ENCODE data around the gene SLC35E4. TPM values are rescaled to one million over a fixed set of nuclear protein-coding genes. Genes with fewer than 3 reads are reported as not detected.
A peak's percentile ranks its signal among the peaks of the same experiment; 100 is the strongest.

Gene SLC35E4
- total RNA-seq, 1 donor from 2014 or later, result 5.0 TPM

DNA sequence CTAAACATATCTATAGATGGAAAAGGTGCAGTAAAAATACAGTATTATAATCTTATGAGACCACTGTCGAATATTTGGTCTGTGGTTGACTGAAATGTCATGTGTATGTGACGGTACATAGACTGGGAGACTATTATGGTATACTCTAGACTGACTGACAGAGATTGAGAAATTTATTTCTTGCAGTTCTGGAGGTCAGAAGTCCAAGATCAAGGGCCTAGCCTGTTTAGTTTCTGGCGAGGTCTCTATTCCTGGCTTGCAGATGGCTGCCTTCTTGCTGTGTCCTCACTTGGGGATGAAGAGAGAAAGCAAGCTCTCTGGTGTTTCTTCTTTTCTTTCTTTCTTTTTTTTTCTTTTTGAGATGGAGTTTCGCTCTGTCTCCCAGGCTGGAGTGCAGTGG is 51.8 kb downstream of the SLC35E4 start:
- Mint-ChIP-seq H3K36me3 (ENCODE audit: unreplicated experiment) (no peaks in the 10 kb centered on the region), H3K9me3 (ENCODE audit: unreplicated experiment) (no peaks in the 10 kb centered on the region), H3K27ac (ENCODE audit: unreplicated experiment) (no peak overlapping the region), H3K4me1 (ENCODE audit: low read depth, unreplicated experiment) (no peaks in the 10 kb centered on the region), H3K4me3 (ENCODE audit: unreplicated experiment) (no peak overlapping the region), H3K27me3 (ENCODE audit: unreplicated experiment) (no peaks in the 10 kb centered on the region)
- no peak for DNase-seq
- no peak for TF ChIP-seq CTCF (IDR thresholded peaks at IDR 0.05; ENCODE audit: partially characterized antibody, unreplicated experiment)

DNA sequence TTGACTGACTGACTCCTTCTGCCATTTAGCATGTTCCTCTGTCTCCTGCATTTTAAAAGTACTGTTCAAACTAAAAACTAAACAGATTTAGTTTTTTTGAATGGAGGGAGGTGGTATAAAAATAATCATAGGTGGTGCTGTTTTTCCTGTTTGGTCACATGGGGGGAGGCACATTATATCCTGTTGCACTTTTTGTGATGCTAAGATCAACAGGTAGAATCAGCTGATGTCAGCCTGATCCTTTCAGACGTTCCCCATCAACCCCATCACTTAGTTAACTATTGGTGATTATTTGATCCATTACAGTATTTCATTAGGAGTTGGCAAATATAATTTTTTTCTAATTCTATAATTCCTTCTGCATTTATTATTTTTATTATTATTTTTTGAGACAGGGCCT is 54.0 kb downstream of the SLC35E4 start:
- Mint-ChIP-seq H3K36me3 (ENCODE audit: unreplicated experiment) (no peaks in the 10 kb centered on the region), H3K4me1 (ENCODE audit: low read depth, unreplicated experiment) (no peaks in the 10 kb centered on the region), H3K27ac (ENCODE audit: unreplicated experiment) (no peak overlapping the region), H3K27me3 (ENCODE audit: unreplicated experiment) (peaks cover 7% of the 10 kb centered on the region), H3K9me3 (ENCODE audit: unreplicated experiment) (no peaks in the 10 kb centered on the region), H3K4me3 (ENCODE audit: unreplicated experiment) (no peak overlapping the region)
- DNase-seq, result no peak
- TF ChIP-seq CTCF (IDR thresholded peaks at IDR 0.05; ENCODE audit: partially characterized antibody, unreplicated experiment), result no peak

GRCh38 chr22:30691204-30691603 is 55.6 kb downstream of the SLC35E4 start:
- Mint-ChIP-seq H3K27ac (ENCODE audit: unreplicated experiment) (no peak overlapping the region), H3K4me3 (ENCODE audit: unreplicated experiment) (no peak overlapping the region), H3K4me1 (ENCODE audit: low read depth, unreplicated experiment) (no peaks in the 10 kb centered on the region), H3K27me3 (ENCODE audit: unreplicated experiment) (peaks cover 15% of the 10 kb centered on the region), H3K9me3 (ENCODE audit: unreplicated experiment) (no peaks in the 10 kb centered on the region), H3K36me3 (ENCODE audit: unreplicated experiment) (no peaks in the 10 kb centered on the region)
- no peak for DNase-seq
- no peak for TF ChIP-seq CTCF (IDR thresholded peaks at IDR 0.05; ENCODE audit: partially characterized antibody, unreplicated experiment)

DNA sequence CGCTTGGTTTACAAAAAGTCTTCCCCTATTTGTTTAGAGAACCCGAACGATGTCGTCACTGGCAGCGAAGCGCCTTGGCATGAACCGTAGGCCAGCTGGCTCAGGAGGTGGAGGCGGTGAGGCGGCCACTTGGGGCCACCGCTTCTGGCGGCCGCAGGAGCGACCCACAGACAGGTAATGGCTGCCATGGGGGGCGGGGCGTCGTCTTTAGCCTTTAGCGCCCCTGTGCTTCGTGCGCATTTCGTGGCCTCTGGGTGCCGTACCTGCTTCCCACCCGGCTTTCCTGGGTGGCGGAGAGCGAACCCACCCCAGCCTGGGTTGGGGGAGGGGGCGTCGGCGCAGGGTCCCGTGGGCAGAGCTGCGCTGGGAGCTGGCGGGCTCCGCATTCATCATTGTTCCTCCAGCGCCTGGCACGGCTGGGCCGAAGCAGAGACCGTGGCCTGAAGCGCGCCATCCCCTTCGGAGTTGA is 58.6 kb downstream of the SLC35E4 start:
- no peak for TF ChIP-seq CTCF (IDR thresholded peaks at IDR 0.05; ENCODE audit: partially characterized antibody, unreplicated experiment)
- H3K9me3 Mint-ChIP-seq (ENCODE audit: unreplicated experiment), result no peaks in the 10 kb centered on the region
- peaks cover 15% of the 10 kb centered on the region for H3K27me3 Mint-ChIP-seq (ENCODE audit: unreplicated experiment)
- DNase-seq, result peak; percentile 53
- H3K4me1 Mint-ChIP-seq (ENCODE audit: low read depth, unreplicated experiment), result no peaks in the 10 kb centered on the region
- H3K4me3 Mint-ChIP-seq (ENCODE audit: unreplicated experiment), result peak overlapping the region; percentile 90
- H3K36me3 Mint-ChIP-seq (ENCODE audit: unreplicated experiment), result no peaks in the 10 kb centered on the region
- no peak overlapping the region for H3K27ac Mint-ChIP-seq (ENCODE audit: unreplicated experiment)

DNA sequence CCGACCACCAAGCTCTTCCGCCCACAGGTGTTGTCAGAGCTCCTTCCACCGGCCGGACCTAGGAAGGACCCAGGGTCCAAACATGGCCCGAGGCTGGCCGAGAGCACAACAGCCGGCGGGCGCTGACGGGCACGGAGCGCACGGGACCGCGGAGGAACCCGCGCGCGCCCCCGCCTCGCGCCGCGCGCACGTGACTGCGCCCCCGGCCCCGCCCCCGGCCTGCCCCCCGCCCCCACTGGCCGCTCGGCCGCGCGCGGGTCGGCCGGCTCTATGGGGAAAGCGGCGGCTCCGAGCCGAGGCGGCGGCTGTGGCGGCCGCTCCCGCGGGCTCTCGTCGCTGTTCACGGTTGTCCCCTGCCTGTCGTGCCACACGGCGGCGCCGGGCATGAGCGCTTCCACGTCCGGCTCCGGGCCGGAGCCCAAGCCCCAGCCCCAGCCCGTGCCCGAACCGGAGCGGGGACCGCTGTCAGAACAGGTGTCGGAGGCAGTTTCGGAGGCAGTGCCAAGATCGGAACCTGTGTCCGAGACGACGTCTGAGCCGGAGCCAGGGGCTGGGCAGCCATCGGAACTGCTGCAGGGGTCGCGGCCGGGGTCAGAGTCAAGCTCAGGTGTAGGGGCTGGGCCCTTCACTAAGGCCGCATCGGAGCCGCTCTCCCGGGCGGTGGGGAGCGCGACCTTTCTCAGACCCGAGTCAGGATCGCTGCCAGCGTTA is 59.2 kb downstream of the SLC35E4 start, which contains the start of gene OSBP2:
TSS of gene OSBP2 (plus strand) at position 235 of the 711 bp plus-strand sequence. CDS start at position 271, 36 bp downstream.
- H3K27me3 Mint-ChIP-seq (ENCODE audit: unreplicated experiment), result peaks cover 15% of the 10 kb centered on the region
- no peak within 1 kb of the TSS for H3K27ac Mint-ChIP-seq (ENCODE audit: unreplicated experiment)
- H3K9me3 Mint-ChIP-seq (ENCODE audit: unreplicated experiment), result no peaks in the 10 kb centered on the region
- H3K4me1 Mint-ChIP-seq (ENCODE audit: low read depth, unreplicated experiment), result no peaks in the 10 kb centered on the region
- DNase-seq, result peak; percentile 62
- no peak for TF ChIP-seq CTCF (IDR thresholded peaks at IDR 0.05; ENCODE audit: partially characterized antibody, unreplicated experiment)
- H3K36me3 Mint-ChIP-seq (ENCODE audit: unreplicated experiment), result no peaks in the 10 kb centered on the region
- peak within 1 kb of the TSS; percentile 90 for H3K4me3 Mint-ChIP-seq (ENCODE audit: unreplicated experiment)
